ENCODE data around the gene SAMD8.

GRCh38 chr10:75115137-75115536 is 3.7 kb downstream of the SAMD8 start:
- TF ChIP-seq POLR2A (IDR thresholded peaks at IDR 0.05; ENCODE audit: low read length) (no peak), GATA1 (IDR thresholded peaks at IDR 0.05; ENCODE audit: low read depth, low read length) (no peak)

Data from erythroblast (primary cell).